ENCODE results near the gene PDZD4.

- TF ChIP-seq CTCF (IDR thresholded peaks at IDR 0.05) (no peak), POLR2A (IDR thresholded peaks at IDR 0.05) (no peak)
These were observed 32.8 kb downstream of the PDZD4 start for GRCh38 chrX:153797415-153798015.

Measured in lower leg skin (tissue), 3 donors.